Epidermal melanocyte (primary cell): ENCODE data around the gene CHRND.
"Not testable (repeated sequence)": the region's sequence is repeated elsewhere in the genome, so short reads cannot be mapped to it uniquely, and the experiment has no call there.

ENCODE experiments used
- DNase-seq: peaks from one replicate; pipeline ENCODE4 v3.0.0; 2011; ENCODE audit warnings: low spot score; ENCODE audit not compliant: insufficient read length

Gene CHRND

GRCh38 chr2:232525199-232525598 is 761 bp upstream of the CHRND start:
- no peak for DNase-seq

DNA sequence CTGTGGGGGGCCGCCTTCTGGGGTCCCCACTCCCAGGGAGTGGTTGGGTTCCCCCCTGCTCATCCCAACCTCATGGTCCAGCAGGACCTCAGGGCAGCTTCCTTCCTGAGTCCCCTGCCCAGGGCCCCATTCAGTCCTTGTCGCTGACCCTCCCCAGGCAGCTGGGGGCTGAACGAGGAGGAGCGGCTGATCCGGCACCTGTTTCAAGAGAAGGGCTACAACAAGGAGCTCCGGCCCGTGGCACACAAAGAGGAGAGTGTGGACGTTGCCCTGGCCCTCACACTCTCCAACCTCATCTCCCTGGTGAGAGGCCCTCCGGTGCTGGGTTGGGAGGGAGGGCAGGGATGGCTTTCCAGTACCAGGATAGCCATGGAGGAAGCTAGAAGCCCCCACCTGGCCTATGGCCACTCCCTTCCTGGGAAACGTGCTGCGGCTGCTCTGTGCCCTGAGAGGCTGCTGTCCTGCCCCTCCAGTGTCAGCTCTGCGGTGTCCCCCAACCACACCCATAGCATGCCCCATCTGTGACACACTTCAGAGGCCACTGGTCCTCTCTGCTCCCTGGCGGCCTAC is 497 bp downstream of the CHRND start:
- no peak for DNase-seq

DNA sequence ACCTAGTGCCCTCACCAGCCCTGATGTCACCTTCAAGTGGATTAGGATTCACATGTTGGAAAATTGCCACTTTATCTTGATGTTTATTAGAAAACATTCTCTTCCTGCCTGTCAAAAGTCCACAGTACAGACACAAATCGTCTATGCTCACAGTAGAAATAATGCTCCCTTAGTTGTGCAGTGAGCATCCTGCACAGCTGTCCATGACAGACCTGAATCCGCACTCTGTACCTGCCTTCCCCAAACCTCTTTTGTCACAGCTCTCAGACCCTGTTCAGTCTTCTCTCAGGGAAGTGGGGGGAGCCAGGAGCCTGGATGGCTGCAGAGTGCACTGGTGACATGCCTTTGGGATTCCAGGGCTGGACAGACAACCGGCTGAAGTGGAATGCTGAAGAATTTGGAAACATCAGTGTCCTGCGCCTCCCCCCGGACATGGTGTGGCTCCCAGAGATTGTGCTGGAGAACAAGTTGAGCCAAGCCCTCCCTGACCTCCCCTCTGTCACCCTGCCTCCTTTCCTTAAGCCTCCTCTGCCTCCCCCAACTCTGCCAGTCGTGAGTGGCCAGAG is 2.0 kb downstream of the CHRND start:
- no peak for DNase-seq

DNA sequence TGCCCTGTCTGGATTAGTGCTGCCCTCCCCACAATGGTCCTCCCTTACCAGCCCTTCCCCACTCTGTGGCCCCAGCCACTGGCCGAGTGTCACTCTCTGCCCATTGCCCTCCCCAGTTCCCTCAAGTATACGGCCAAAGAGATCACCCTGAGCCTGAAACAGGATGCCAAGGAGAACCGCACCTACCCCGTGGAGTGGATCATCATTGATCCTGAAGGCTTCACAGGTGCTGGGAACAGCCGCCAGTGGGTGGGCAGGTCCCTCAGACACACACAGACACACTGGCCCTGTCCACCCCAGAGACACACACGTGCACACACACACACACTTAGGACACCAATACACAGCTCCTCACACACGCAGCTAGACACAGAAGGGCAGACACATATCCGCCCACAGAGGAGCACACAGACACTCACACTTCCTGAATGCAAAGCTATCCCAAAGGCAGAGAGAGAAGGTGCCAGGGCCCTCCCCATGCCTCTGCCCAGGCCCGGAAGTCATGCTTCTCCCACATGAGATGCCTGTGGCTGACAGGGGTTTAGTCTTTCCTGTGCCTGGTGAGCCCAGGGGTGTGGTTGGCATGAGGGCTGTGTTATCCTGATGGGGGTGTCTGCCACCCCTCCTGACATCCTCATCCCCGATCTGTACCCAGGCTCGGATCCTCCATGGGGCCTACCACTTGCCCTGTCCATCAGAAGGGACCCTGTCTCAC is 2.9 kb downstream of the CHRND start:
- no peak for DNase-seq

- DNase-seq, result no peak
Observed at GRCh38 chr2:232529806-232530547, 4.0 kb downstream of the CHRND start.

DNA sequence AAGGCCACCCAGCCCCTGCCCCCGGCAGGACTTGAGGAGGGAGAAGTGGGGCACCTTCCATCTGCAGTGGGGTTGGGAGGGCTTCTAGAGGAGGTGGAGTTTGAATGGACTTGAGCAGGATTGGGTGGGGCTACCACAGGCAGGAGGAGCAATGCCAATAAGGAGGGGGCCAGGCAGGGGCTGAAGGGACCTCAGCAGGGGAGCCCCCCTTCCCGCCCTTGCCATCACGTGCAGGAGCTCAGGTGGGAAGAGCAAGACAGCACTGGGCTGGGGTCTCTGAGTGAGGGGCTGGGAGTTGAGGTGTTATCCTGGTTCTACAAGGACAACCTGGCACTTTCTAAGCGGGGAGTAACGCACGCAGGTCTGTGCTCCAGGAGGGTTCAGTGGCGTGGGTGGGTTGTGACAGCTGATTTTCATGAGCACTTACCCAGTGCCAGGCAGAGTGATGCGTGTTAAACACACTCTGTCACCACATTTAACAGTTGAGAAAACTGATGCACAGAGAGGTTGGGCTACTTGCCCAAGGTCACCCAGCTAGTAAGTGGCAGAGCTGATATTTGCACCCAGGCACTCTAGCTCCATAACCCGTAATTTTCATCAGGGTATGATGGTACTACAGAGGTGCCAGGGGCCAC is 4.8 kb downstream of the CHRND start:
- no peak for DNase-seq

DNA sequence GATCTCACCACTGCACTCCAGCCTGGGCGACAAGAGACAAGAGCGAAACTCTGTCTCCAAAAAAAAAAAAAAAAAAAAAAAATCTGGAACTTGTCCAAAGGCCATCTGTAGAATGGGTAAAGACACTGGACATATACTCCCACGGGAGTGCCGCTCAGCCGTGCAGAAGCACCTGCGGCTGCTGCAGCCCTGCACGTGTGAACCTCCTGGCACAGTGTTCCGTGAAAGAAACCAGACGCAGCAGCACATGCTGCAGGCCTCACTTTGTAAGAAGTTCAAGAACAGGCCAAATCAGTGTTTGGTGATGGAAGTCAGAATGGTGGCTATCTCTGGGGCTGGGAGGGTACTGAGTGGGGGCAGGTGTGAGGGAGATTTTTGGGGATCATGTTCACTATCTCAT is 6.5 kb downstream of the CHRND start:
- no peak for DNase-seq

- DNase-seq, result not testable (repeated sequence)
Observed at GRCh38 chr2:232532821-232533220, 6.9 kb downstream of the CHRND start.

DNA sequence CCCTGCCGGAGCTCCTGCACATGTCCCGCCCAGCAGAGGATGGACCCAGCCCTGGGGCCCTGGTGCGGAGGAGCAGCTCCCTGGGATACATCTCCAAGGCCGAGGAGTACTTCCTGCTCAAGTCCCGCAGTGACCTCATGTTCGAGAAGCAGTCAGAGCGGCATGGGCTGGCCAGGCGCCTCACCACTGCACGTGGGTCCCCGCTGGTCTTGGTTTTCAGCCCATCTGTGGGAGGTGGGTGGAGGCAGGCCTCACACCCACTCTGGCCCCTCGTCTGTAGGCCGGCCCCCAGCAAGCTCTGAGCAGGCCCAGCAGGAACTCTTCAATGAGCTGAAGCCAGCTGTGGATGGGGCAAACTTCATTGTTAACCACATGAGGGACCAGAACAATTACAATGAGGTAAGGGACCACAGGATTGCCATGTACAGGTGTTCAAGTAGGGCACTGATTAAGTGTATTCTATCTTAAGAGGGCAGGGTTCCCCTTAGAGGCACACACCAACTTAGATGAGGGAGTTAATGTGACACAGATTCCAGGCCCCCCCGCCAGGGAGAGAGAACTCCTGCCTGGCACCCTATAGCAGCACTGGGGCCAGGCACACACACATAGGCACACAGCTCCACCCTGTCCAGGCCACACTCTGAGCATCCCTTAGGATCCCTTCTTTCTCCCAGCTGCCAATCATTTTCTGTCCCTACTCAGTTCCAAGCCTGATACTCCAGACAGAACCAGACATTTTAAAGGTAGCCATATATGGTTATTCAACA is 8.2 kb downstream of the CHRND start:
- DNase-seq, result no peak

DNA sequence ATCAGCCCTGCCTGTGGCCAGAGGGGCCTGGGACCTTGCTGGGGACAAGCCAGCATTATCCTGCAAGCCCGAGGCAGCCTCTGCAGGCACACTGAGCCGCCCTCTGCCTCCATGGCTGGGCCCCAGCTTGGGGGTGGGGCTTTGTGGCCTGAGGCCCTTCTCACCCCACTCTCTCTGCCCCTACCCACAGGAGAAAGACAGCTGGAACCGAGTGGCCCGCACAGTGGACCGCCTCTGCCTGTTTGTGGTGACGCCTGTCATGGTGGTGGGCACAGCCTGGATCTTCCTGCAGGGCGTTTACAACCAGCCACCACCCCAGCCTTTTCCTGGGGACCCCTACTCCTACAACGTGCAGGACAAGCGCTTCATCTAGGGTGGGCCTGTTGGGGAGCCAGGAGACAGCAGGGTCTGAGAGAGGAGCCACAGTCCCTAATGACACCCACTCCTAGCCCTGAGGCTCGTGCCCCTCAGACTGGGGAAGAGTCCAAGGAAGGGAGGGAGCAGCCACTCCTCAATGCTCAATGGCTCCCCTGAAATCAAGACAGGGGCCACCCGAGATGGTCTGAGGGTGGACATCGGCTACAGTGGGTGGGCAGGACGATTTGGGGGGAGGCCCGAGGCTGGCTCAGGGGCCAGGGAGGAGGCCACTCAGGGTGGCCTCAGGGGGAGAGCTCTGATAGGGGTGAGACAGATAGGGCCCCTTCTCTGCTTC is 9.1 kb downstream of the CHRND start:
- DNase-seq, result no peak

DNA sequence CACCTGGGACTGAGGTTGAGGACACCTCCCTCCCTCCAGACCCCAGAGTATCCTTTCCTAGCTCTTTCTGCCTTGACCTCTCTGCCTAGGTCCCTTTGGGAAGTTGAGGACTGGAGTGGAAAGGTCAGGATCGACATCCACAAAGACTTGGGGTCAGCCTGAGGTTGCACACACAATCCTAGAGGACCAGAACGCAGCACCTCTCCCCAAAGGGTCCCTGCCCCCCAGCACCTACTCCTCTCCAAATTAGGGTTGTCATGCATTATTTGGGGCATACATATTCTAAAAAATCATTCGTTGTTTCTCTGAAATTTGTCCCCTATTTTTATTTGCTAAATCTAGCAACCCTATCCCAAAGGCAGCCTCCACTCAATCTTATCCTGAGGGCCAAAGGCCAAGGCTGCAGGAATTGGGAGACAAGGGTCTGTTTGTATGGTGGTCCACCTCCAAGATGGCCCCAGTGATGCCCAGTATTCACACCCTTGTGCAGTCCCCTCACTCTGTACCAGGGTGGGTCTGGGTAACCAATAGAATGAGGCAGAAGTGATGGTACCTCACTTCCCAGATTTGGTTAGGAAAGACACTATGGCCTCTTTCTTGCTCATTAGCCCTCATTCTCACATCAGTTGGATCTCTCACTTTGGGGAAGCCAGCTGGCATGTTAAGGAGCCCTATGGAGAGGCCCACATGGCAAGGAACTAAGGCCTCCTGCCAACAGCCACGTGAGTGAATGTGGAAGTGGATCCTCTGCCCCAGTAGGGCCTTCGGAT is 10.0 kb downstream of the CHRND start:
- no peak for DNase-seq

- DNase-seq, result no peak
Observed at GRCh38 chr2:232537079-232537478, 11.1 kb downstream of the CHRND start.

DNA sequence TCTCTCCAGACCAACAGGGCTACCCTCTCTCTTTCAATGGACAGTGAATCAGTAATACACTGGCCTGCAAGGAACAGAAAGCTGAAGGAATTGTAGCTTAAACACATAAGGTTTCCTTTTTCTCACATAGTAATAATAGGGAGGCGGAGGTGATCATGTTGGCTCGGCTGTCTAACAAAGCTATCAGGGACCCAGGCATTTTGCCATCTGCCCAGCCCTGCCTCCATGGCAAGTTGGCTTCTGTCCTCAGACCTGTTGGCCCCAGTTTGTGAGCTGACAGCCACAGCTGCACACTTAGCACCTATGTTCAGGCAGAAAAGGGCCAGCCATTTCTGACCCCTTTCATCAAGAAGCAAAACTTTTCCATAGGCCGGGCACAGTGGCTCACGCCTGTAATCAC is 11.5 kb downstream of the CHRND start:
- DNase-seq, result no peak

- DNase-seq, result no peak
Observed at GRCh38 chr2:232538671-232539070, 12.7 kb downstream of the CHRND start.

DNA sequence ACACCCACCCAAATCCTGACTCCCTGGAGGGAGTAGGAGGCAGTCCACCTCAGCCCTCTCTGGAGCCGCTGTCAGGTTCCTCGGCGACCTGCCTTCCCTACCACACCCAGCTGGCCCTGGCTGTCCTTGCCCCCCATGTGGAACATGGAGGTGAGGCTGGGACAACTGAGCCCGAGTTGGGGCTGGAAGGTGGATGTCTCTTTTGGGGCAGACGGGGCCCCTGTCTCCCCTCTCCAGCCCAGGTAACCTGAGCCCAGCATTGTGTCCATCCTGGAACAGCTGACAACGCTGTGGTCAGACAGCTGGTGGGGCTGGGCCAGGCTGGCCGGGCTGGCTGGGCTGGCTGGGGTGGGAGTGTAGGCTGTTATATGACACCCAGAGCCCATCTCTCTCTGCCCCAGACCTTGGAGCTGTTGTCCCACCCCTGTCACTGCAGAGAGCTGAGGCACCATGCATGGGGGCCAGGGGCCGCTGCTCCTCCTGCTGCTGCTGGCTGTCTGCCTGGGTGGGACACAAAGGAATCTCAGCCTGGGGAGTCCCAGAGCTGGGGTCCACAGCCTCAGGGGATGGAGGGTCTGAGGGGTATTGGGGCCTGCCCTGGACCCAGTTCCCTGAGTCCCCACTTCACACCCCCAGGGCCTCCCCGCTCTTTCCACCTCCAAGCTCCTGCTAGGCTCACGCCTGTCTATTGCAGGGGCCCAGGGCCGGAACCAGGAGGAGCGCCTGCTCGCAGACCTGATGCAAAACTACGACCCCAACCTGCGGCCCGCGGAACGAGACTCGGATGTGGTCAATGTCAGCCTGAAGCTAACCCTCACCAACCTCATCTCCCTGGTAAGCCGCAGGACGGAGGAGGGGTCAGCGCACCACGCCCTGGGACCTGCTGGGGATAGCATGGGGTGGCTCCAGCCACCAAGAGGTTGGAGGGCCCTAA is 13.6 kb downstream of the CHRND start, which contains the start of gene CHRNG:
Gene CHRNG (plus strand): TSS at position 395 of the 934 bp plus-strand sequence. CDS start 56 bp downstream, at position 451.
- DNase-seq, result no peak

- DNase-seq, result no peak
Observed at GRCh38 chr2:232540441-232541041, 14.6 kb downstream of the CHRND start.

DNA sequence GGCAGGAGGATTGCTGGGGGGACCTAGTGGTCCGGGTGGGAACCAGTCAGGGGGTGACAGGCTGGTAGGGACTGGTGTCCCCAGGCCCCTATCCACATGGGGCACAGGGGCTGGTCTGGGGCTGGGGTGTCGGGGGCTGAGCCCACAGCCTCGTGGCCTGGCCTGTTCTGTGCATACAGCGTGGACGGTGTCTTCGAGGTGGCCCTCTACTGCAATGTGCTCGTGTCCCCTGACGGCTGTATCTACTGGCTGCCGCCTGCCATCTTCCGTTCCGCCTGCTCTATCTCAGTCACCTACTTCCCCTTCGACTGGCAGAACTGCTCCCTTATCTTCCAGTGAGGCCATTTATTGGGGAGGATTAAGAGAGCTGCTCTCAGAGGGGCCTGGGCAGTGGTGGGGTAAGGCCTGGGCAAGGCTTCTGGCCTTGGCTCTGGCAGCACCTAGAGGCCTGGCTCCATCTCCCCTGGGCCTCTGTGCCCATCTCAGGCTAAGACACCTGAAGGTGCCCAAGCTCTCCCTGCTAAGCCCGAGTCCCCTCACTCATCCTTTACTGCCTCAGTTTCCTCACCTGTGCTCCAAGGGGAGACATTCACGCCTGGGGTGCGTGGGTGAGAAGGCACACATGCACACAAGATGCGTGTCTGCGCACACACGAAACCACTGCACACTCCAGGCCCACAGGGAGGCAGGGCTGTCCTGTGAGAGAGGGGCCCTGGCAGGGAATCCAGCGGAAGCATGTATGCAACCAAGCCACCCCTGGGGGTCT is 15.4 kb downstream of the CHRND start:
- DNase-seq, result no peak
